Gastroesophageal sphincter (tissue), 4 donors: Measurements from ENCODE around the gene MED9. TPM values are rescaled to one million over a fixed set of nuclear protein-coding genes. Genes with fewer than 3 reads are reported as not detected.

Experiments used
- ATAC-seq: fragments of 150-250 bp; one replicate; pipeline ENCODE4 v1.9.1; 2016; ENCODE audit warnings: mild to moderate bottlenecking, moderate library complexity
- H3K27ac ChIP-seq, 4 donors: fragments of 200-600 bp; sonication (generic) in 3 of 4; 1 replicate in 3 of 4; 2 replicates in 1 of 4; pipeline ENCODE4 v1.5.1; 2016 to 2019
- H3K27me3 ChIP-seq: fragments of 200-600 bp; sonication (generic); one replicate; pipeline ENCODE4 v1.5.1; 2019
- H3K36me3 ChIP-seq, 2 donors: fragments of 200-600 bp; sonication (generic); one replicate each; pipeline ENCODE4 v1.5.1; 2019; ENCODE audit warnings: control low read depth in 1 of 2
- H3K4me1 ChIP-seq, 3 donors: fragments of 200-600 bp; sonication (generic); 1 replicate in 2 of 3; 2 replicates in 1 of 3; pipeline ENCODE4 v1.5.1; 2016 to 2019; ENCODE audit warnings: control low read depth in 2 of 3
- H3K4me3 ChIP-seq, 2 donors: fragments of 200-600 bp; sonication (generic); one replicate each; pipeline ENCODE4 v1.5.1; 2019; ENCODE audit warnings: mild to moderate bottlenecking in 1 of 2, moderate library complexity in 1 of 2
- H3K9me3 ChIP-seq, 3 donors: fragments of 200-600 bp; sonication (generic); one replicate each; pipeline ENCODE4 v1.5.1; 2017 to 2019; ENCODE audit warnings: control low read depth in 2 of 3
- CTCF ChIP-seq, 4 experiments: fragments of 200-600 bp in 2 of 4; fragments of 450-650 bp in 2 of 4; sonication (generic) in 1 of 4; IDR thresholded peaks; one replicate each; pipeline ENCODE4 v1.5.1; 2017 to 2019; ENCODE audit warnings: antibody characterized with exemption in 4 of 4, mild to moderate bottlenecking in 2 of 4, moderate library complexity in 2 of 4
- EP300 ChIP-seq: sonication (generic); formaldehyde crosslinking; IDR thresholded peaks from one replicate; pipeline ENCODE4 v1.6.1; 2017; ENCODE audit warnings: antibody characterized with exemption, mild to moderate bottlenecking
- POLR2A ChIP-seq, 2 donors: fragments of 450-650 bp; IDR thresholded peaks; one replicate each; pipeline ENCODE4 v1.6.1; 2017; ENCODE audit warnings: antibody characterized with exemption in 2 of 2, mild to moderate bottlenecking in 2 of 2, moderate library complexity in 1 of 2
- POLR2AphosphoS5 ChIP-seq: sonication (generic); formaldehyde crosslinking; IDR thresholded peaks from one replicate; pipeline ENCODE4 v1.6.1; 2017; ENCODE audit warnings: antibody characterized with exemption
- WGBS, 2 donors: methylation state at CpG; one replicate each; pipeline ENCODE4 v1.1.5; 2018; ENCODE audit warnings: low coverage in 1 of 2; 5-methylcytosine and 5-hydroxymethylcytosine counted together
- total RNA-seq, 4 donors: library from RNA; depleted of rRNA; stranded (reverse); fragments of >200 nt; gene quantifications; one replicate each; pipeline ENCODE4 v1.1.0, GENCODE V29; 2016

The MED9 gene
- total RNA-seq, 4 donors from 2014 or later = 9.1 to 19.5 (median 16.6) TPM

GRCh38 chr17:17455173-17455572 is 21.6 kb upstream of the MED9 start:
- Histone ChIP-seq H3K27me3 (peaks cover 18% of the 10 kb centered on the region), H3K4me3 (no peak overlapping the region), H3K36me3 (no peaks in the 10 kb centered on the region), H3K27ac (no peak overlapping the region), H3K9me3 (no peaks in the 10 kb centered on the region), H3K4me1 (no peaks in the 10 kb centered on the region)
- WGBS, 2 donors = 77 to 83% methylated on average over 1 to 2 of the region's 4 CpGs
- TF ChIP-seq EP300 = no peak
- no peak for TF ChIP-seq CTCF (IDR thresholded peaks at IDR 0.05)
- no peak for TF ChIP-seq POLR2AphosphoS5
- TF ChIP-seq POLR2A (IDR thresholded peaks at IDR 0.05) = no peak
- ATAC-seq = no peak

GRCh38 chr17:17456251-17456650 is 20.5 kb upstream of the MED9 start:
- Histone ChIP-seq H3K27me3 (peaks cover 18% of the 10 kb centered on the region), H3K4me1 (no peaks in the 10 kb centered on the region), H3K36me3 (no peaks in the 10 kb centered on the region), H3K27ac (no peak overlapping the region), H3K9me3 (no peaks in the 10 kb centered on the region), H3K4me3 (no peak overlapping the region)
- no peak for ATAC-seq
- TF ChIP-seq EP300 (no peak), POLR2A (IDR thresholded peaks at IDR 0.05) (no peak), CTCF (IDR thresholded peaks at IDR 0.05) (no peak), POLR2AphosphoS5 (no peak)
- WGBS, 2 donors = 65 to 76% methylated on average over 4 to 5 of the region's 19 CpGs

- no peak overlapping the region for H3K27ac ChIP-seq
- no peak for ATAC-seq
- WGBS, 2 donors = 85 to 94% methylated on average over 1 to 2 of the region's 2 CpGs
- no peak for TF ChIP-seq POLR2AphosphoS5
- TF ChIP-seq EP300 = no peak
- no peak for TF ChIP-seq POLR2A (IDR thresholded peaks at IDR 0.05)
- no peak for TF ChIP-seq CTCF (IDR thresholded peaks at IDR 0.05)
- H3K36me3 ChIP-seq = no peaks in the 10 kb centered on the region
- H3K9me3 ChIP-seq = no peaks in the 10 kb centered on the region
- peaks cover 18% of the 10 kb centered on the region for H3K27me3 ChIP-seq
- no peak overlapping the region for H3K4me3 ChIP-seq
- no peaks in the 10 kb centered on the region for H3K4me1 ChIP-seq
These were observed 19.1 kb upstream of the MED9 start for GRCh38 chr17:17457680-17458079.

GRCh38 chr17:17460038-17460437 is 16.8 kb upstream of the MED9 start:
- 72 to 87% methylated on average over 4 of the region's 4 CpGs for WGBS, 2 donors
- no peaks in the 10 kb centered on the region for H3K36me3 ChIP-seq
- ATAC-seq = no peak
- H3K9me3 ChIP-seq = no peaks in the 10 kb centered on the region
- H3K27me3 ChIP-seq = peaks cover 22% of the 10 kb centered on the region
- H3K4me1 ChIP-seq = no peaks in the 10 kb centered on the region
- no peak overlapping the region for H3K4me3 ChIP-seq
- no peak for TF ChIP-seq CTCF (IDR thresholded peaks at IDR 0.05)
- no peak for TF ChIP-seq EP300
- TF ChIP-seq POLR2AphosphoS5 = no peak
- TF ChIP-seq POLR2A (IDR thresholded peaks at IDR 0.05) = no peak
- no peak overlapping the region for H3K27ac ChIP-seq

- no peak for ATAC-seq
- TF ChIP-seq POLR2A (IDR thresholded peaks at IDR 0.05) = no peak
- no peak for TF ChIP-seq EP300
- no peak for TF ChIP-seq POLR2AphosphoS5
- TF ChIP-seq CTCF (IDR thresholded peaks at IDR 0.05) = no peak
- 89% methylated on average over 3 of the region's 15 CpGs; no CpG with 5 or more reads in 1 of the 2 donors for WGBS, 2 donors
- H3K36me3 ChIP-seq = no peaks in the 10 kb centered on the region
- no peaks in the 10 kb centered on the region for H3K9me3 ChIP-seq
- no peak overlapping the region for H3K27ac ChIP-seq
- H3K4me3 ChIP-seq = no peak overlapping the region
- H3K4me1 ChIP-seq = no peaks in the 10 kb centered on the region
- peaks cover 27% of the 10 kb centered on the region for H3K27me3 ChIP-seq
These were observed 14.6 kb upstream of the MED9 start for GRCh38 chr17:17462048-17462824.
